HG03342 (cell line): Measurements from ENCODE around the gene PAQR9.

Source experiments
- ATAC-seq: cut with Tn5 transposase; IDR thresholded peaks from one replicate; pipeline ENCODE4 v1.9.1; 2021; ENCODE audit warnings: mild to moderate bottlenecking, moderate library complexity; ENCODE audit not compliant: unreplicated experiment

The PAQR9 gene

GRCh38 chr3:142983318-142983717, 19.8 kb upstream of the PAQR9 start:
- ATAC-seq: no peak

GRCh38 chr3:142982038-142982773, 18.7 kb upstream of the PAQR9 start:
- no peak for ATAC-seq

- no peak for ATAC-seq
Measured at GRCh38 chr3:142981108-142981507, 17.6 kb upstream of the PAQR9 start.

- no peak for ATAC-seq
Measured at GRCh38 chr3:142977399-142977728, 13.9 kb upstream of the PAQR9 start.

- no peak for ATAC-seq
Measured at GRCh38 chr3:142976621-142977398, 13.3 kb upstream of the PAQR9 start.

- no peak for ATAC-seq
Measured at GRCh38 chr3:142975316-142975995, 12.0 kb upstream of the PAQR9 start.

- ATAC-seq: no peak
Measured at GRCh38 chr3:142973217-142974009, 9.9 kb upstream of the PAQR9 start.

GRCh38 chr3:142972092-142972753, 8.7 kb upstream of the PAQR9 start:
- ATAC-seq: no peak

- no peak for ATAC-seq
Measured at GRCh38 chr3:142971431-142971830, 8.0 kb upstream of the PAQR9 start.

- no peak for ATAC-seq
Measured at GRCh38 chr3:142968319-142969025, 5.0 kb upstream of the PAQR9 start.

- ATAC-seq: no peak
Measured at GRCh38 chr3:142966808-142967207, 3.3 kb upstream of the PAQR9 start.

GRCh38 chr3:142965581-142965980, 2.1 kb upstream of the PAQR9 start:
- ATAC-seq: no peak

GRCh38 chr3:142963234-142963515, 299 bp downstream of the PAQR9 start:
- ATAC-seq: peak; percentile 29

GRCh38 chr3:142962520-142963233, 797 bp downstream of the PAQR9 start:
- peak; percentile 14 for ATAC-seq

GRCh38 chr3:142962175-142962519, 1.3 kb downstream of the PAQR9 start:
- ATAC-seq: no peak

- no peak for ATAC-seq
Measured at GRCh38 chr3:142961539-142961938, 1.9 kb downstream of the PAQR9 start.

GRCh38 chr3:142960322-142960850, 3.1 kb downstream of the PAQR9 start:
- ATAC-seq: no peak

GRCh38 chr3:142958707-142959106, 4.8 kb downstream of the PAQR9 start:
- ATAC-seq: no peak

GRCh38 chr3:142953443-142953842, 10.0 kb downstream of the PAQR9 start:
- ATAC-seq: no peak
